GM21825 (cell line): ENCODE results near the gene EMP3.

Source experiments
- ATAC-seq: cut with Tn5 transposase; IDR thresholded peaks from one replicate; pipeline ENCODE4 v1.9.1; 2021; ENCODE audit warnings: mild to moderate bottlenecking, moderate library complexity; ENCODE audit not compliant: unreplicated experiment

Gene EMP3

GRCh38 chr19:48372904-48373303 lies 47.6 kb downstream of the EMP3 start:
- no peak for ATAC-seq

GRCh38 chr19:48373567-48373966 lies 48.2 kb downstream of the EMP3 start:
- no peak for ATAC-seq

GRCh38 chr19:48378194-48378570 lies 52.8 kb downstream of the EMP3 start:
- no peak for ATAC-seq

- ATAC-seq, result no peak
These were observed 53.7 kb downstream of the EMP3 start for GRCh38 chr19:48379058-48379457.
